Stimulated activated CD4-positive, alpha-beta T cell treated with anti-CD3 and anti-CD28 coated beads, Interleukin-2, amount 100 ng/mL, for 4 hours (primary cell): ENCODE data around the gene PRR33.
"Not testable (repeated sequence)": the region's sequence is repeated elsewhere in the genome, so short reads cannot be mapped to it uniquely, and the experiment has no call there.

ENCODE experiments used
- DNase-seq: peaks from one replicate; pipeline ENCODE4 v3.0.0-alpha.2; 2020; ENCODE audit warnings: low read depth

The PRR33 gene

GRCh38 chr11:1888811-1889210 is 2.9 kb downstream of the PRR33 start:
- DNase-seq: no peak

DNA sequence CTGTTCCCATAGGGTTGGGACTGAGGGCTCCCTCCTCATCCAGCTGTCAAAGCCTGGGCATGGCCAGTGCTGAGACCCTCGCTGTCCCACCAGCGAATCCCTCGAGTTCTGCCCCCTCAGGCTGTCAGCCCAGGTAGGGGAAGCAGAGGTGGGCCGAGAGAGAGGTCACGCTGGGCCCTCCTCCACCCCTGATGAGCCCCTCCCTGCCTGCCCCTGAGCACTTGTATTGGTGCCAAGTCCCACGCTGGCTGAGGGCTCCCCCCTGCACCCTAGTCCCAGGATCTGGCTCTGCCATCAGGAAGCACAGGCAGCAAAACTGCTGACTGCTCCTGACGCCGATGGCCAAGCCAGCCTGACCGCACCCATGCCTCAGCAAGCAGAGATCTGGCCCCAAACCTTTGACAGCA is 3.3 kb downstream of the PRR33 start:
- no peak for DNase-seq

DNA sequence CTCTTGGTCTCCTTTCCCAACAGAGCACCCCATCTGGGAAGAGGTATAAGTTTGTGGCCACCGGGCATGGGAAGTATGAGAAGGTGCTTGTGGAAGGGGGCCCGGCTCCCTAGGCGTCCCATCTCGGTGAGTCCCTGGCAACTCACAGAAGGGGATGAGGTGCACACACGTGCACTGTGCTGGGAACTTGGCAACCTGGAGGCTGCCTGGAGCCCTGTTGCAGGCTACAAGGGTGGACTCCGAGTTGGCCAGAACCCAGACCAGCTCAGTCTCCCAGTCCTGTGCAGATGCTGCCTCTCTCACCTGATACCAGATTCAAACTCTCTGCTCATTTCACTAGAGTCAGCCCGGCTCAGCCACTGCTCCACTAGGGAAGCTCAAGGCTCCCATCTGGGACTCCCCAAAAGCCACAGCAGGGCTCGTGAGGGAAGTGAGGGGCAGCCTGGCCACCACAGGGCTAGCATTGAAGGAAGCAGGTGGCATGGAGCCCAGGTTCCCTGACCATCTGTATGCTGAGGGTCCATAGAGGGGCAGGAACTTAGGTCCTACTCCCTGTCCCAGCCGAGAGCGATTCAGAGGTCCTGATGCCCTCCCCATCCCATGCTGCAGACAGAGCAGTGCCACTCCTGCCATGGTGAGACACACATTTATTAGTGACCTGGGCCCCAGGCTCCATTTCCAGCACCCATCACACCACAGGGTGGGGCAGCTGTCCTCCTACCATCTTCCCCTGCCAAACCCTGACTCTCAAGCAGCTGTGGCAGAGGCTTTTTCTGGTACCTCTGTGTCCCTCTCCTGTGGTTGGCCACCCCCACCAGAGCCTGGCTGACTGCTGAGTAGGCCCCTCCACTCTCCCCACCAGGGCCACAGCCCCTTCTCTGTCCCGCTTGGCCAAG is 4.0 kb downstream of the PRR33 start:
- DNase-seq: no peak

- not testable (repeated sequence) for DNase-seq
Observed at GRCh38 chr11:1886551-1886950, 5.1 kb downstream of the PRR33 start.

- DNase-seq: no peak
Observed at GRCh38 chr11:1884303-1884700, 7.4 kb downstream of the PRR33 start.

- DNase-seq: no peak
Observed at GRCh38 chr11:1883346-1884302, 8.1 kb downstream of the PRR33 start.

- DNase-seq: peak; percentile 71
Observed at GRCh38 chr11:1882265-1883238, 9.1 kb downstream of the PRR33 start.

GRCh38 chr11:1881442-1882264 is 10.0 kb downstream of the PRR33 start:
- DNase-seq: no peak

- no peak for DNase-seq
Observed at GRCh38 chr11:1880746-1881441, 10.8 kb downstream of the PRR33 start.

DNA sequence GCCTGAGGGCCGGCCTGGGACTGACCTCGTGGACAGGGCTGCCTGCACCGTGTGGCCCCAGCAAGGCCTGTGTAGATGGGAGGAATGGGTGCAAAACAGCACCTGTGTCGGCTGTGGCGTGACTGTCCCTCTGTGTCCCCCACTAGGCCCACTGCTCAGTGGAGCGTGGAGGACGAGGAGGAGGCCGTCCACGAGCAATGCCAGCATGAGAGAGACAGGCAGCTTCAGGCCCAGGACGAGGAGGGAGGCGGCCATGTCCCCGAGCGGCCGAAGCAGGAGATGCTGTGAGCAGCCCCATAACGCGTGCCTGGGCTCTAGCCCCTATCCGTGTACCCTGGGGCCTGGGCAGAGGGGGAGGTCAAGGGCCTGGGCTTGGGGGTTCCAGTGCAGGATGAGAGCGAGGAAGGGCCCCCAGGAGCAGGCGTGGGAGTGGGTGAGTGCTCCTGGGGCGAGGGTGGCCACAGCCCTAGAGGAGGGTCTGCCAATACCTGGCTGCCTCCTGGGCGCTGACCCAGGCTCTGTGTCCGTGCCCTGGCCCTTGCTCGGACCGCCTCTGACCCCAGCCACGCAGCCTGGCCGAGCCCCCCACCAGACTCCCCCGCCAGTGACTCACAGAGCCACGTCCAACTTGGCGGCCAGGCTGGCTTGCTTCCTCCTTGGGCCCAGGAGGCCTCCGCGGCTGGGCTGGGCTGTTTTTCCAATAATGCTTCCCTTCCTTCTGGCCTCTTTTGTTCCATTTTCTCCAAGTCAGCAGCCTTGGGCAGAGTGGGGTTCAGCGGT is 11.6 kb downstream of the PRR33 start:
- no peak for DNase-seq

DNA sequence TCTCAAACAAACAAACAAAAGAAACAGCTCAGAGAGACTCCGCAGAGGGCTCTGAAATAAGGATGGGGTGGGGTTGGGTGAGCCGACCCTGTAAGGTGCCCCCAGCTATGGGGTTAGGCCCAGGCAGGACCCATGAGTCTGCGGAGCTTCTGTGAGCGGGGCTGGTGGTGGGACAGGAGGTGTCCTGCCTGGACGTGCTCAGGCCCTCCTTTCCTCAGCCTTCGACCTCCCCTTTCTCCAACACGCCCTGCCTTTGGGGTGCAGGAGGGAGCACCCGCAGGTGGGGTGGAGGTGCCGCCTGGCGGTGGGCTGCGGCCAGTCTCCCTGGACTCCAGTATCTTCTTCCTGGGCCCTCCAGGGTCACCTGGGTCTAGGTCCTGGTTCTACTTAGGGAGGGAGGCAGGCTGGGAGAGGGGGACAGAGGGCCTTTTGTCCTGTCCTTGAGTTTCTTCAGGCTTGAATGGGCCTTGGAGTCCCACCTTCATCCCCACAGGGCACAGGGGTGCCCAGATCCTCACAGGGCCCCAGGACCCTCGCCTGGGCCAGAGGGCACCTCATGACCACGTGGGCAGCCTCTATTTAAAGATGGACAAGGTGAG is 12.3 kb downstream of the PRR33 start:
- no peak for DNase-seq

GRCh38 chr11:1878137-1879031 is 13.3 kb downstream of the PRR33 start:
- no peak for DNase-seq

DNA sequence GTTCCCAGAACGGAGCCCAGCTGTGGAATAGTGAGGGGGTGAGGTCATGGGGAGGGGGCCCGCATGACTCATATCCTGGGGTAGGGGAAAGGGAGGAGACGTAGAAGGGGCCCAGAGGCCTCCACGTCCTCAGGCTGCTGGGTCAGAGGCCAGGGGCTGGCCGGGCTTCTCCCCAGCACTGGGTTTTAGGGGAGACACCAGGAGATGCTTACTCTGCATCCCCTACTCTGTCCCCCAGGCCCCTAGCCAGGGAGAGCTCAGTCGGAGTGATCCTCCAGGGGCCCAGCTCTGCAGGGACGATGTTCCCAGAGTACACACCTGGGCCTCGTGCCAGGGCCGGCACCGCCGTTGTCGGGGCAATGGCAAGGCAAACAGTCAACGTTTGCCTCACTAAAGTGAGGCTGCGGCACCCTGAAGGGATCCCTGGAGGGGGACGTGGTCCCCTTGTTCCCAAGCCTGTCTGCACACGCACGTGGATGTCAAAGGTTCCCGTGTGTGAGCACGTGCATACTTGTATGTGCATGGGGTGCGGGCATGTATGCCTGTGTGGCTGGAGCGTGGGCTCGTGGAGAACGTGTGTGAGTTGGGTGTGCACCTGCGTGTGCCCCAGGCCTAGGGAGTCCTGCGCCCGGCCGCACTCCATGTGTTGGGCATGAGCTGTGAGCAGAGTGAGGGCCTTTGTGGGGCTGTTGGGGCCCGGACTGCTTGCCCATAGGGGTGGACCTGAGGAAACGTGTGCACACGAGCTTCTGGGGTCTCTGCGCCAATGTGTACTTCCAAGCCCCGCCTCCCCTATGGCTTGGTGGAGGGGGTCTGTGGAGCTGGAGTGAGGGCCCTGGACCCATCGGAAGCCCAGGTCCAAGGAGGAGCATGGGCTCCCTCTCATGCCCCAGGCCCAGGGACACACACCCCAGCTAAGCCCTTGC is 14.2 kb downstream of the PRR33 start:
- DNase-seq: no peak

GRCh38 chr11:1876361-1877063 is 15.2 kb downstream of the PRR33 start:
- no peak for DNase-seq

- not testable (repeated sequence) for DNase-seq
Observed at GRCh38 chr11:1875851-1876301, 15.8 kb downstream of the PRR33 start.
